IPS-18a (cell line): ENCODE results near the gene PCDHGB3.
"Not testable (repeated sequence)": the region's sequence is repeated elsewhere in the genome, so short reads cannot be mapped to it uniquely, and the experiment has no call there.

Experiments
- H3K27ac ChIP-seq: one replicate; pipeline ENCODE4 v1.5.1; 2013; ENCODE audit warnings: low read length
- H3K27me3 ChIP-seq: one replicate; pipeline ENCODE4 v1.6.1; 2013; ENCODE audit warnings: mild to moderate bottlenecking, low read length; ENCODE audit not compliant: control insufficient read depth, insufficient read depth
- H3K36me3 ChIP-seq: one replicate; pipeline ENCODE4 v1.6.1; 2013; ENCODE audit warnings: low read depth, low read length; ENCODE audit not compliant: control insufficient read depth
- H3K4me1 ChIP-seq: one replicate; pipeline ENCODE4 v1.6.1; 2013; ENCODE audit warnings: low read depth, low read length; ENCODE audit not compliant: control insufficient read depth
- H3K4me3 ChIP-seq: one replicate; pipeline ENCODE4 v1.5.1; 2013; ENCODE audit warnings: low read length
- H3K9ac ChIP-seq: one replicate; pipeline ENCODE4 v1.6.1; 2013; ENCODE audit warnings: mild to moderate bottlenecking, low read length, moderate library complexity
- H3K9me3 ChIP-seq: one replicate; pipeline ENCODE4 v1.6.1; 2013; ENCODE audit warnings: low read depth, low read length; ENCODE audit not compliant: control insufficient read depth

The PCDHGB3 gene

DNA sequence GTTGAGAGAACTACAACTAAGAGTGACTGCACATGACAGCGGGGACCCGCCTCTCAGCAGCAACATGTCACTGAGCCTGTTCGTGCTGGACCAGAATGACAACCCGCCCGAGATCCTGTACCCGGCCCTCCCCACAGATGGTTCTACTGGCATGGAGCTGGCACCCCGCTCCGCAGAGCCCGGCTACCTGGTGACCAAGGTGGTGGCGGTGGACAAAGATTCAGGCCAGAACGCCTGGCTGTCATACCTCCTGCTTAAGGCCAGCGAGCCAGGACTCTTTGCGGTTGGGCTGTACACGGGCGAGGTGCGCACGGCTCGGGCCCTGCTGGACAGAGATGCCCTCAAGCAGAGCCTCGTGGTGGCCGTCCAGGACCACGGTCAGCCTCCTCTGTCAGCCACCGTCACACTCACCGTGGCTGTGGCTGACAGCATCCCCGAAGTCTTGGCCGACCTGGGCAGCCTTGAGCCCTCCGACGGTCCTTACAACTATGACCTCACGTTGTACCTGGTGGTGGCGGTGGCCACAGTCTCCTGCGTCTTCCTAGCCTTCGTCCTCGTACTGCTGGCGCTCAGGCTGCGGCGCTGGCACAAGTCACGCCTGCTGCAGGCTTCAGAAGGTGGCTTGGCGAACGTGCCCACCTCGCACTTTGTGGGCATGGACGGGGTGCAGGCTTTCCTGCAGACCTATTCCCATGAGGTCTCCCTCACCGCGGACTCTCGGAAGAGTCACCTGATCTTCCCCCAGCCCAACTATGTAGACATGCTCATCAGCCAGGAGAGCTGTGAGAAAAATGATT, 14.6 kb downstream of the PCDHGB3 start:
- H3K4me1 ChIP-seq, result no peaks in the 10 kb centered on the region
- no peak overlapping the region for H3K9ac ChIP-seq
- no peak overlapping the region for H3K27ac ChIP-seq
- peaks cover 38% of the 10 kb centered on the region for H3K9me3 ChIP-seq
- no peaks in the 10 kb centered on the region for H3K27me3 ChIP-seq
- no peak overlapping the region for H3K4me3 ChIP-seq
- H3K36me3 ChIP-seq, result no peaks in the 10 kb centered on the region

DNA sequence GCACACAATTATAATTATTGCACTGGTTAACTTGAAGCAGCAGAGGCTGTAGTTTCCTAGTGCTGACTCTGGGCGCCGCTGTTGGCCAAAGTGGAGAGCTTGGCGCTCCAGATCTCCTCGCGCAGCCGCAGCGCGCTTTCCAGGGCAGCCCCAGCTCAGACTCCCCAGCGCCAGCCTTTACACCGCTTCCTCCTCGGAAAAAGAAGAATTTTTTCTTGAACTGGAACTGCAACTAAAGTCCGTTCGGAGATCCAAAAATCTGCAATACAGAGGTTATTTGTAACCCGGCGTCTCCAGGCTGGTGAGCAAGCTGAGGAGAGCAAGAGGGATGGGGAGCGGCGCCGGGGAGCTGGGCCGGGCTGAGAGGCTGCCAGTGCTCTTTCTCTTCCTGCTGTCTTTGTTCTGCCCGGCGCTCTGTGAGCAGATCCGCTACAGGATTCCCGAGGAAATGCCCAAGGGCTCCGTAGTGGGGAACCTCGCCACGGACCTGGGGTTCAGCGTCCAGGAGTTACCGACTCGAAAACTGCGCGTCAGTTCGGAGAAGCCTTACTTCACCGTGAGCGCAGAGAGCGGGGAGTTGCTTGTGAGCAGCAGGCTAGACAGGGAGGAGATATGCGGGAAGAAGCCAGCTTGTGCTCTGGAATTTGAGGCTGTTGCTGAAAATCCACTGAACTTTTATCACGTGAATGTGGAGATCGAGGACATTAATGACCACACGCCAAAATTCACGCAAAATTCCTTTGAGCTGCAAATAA, 17.7 kb downstream of the PCDHGB3 start, which contains the start of gene PCDHGB4:
Gene PCDHGB4 (plus strand): TSS at position 142 of the 755 bp plus-strand sequence. CDS start 187 bp downstream, at position 329.
- not testable (repeated sequence) for H3K9ac ChIP-seq, H3K27ac ChIP-seq, H3K36me3 ChIP-seq, H3K27me3 ChIP-seq, H3K4me3 ChIP-seq, H3K4me1 ChIP-seq
- H3K9me3 ChIP-seq, result peaks cover 49% of the 10 kb centered on the region

DNA sequence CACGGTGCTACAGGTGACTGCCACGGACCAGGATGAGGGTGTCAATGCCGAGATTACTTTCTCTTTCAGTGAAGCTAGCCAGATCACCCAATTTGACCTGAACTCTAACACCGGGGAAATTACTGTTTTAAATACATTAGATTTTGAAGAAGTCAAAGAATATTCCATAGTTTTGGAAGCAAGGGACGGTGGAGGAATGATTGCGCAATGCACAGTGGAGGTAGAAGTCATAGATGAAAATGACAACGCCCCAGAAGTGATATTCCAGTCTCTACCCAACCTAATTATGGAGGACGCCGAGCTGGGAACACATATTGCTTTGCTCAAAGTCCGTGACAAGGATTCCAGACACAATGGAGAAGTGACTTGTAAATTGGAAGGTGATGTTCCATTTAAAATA, 18.6 kb downstream of the PCDHGB3 start:
- Histone ChIP-seq H3K9me3 (peaks cover 40% of the 10 kb centered on the region), H3K27me3 (no peaks in the 10 kb centered on the region), H3K9ac (no peak overlapping the region), H3K36me3 (no peaks in the 10 kb centered on the region), H3K4me3 (no peak overlapping the region), H3K4me1 (no peaks in the 10 kb centered on the region), H3K27ac (no peak overlapping the region)

DNA sequence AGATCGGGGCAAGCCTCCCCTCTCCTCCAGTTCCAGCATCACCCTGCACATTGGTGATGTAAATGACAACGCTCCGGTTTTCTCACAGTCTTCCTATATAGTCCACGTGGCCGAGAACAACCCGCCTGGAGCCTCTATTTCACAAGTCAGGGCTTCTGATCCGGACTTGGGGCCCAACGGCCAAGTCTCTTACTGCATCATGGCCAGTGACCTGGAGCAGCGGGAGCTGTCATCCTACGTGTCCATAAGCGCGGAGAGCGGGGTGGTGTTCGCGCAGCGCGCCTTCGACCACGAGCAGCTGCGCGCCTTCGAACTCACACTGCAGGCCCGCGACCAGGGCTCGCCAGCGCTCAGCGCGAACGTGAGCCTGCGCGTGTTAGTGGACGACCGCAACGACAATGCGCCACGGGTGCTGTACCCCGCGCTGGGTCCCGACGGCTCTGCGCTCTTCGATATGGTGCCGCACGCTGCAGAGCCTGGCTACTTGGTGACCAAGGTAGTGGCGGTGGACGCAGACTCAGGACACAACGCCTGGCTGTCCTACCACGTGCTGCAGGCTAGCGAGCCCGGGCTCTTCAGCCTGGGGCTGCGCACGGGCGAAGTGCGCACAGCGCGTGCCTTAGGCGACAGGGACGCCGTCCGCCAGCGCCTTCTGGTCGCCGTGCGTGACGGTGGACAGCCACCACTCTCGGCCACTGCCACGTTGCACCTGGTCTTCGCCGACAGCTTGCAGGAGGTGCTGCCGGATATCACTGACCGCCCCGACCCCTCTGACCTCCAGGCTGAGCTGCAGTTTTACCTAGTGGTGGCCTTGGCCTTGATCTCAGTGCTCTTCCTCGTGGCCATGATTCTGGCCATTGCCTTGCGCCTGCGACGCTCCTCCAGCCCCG, 19.4 kb downstream of the PCDHGB3 start:
- Histone ChIP-seq H3K4me1 (no peaks in the 10 kb centered on the region), H3K9me3 (peaks cover 40% of the 10 kb centered on the region), H3K27me3 (no peaks in the 10 kb centered on the region), H3K9ac (no peak overlapping the region), H3K4me3 (no peak overlapping the region), H3K36me3 (no peaks in the 10 kb centered on the region), H3K27ac (no peak overlapping the region)

DNA sequence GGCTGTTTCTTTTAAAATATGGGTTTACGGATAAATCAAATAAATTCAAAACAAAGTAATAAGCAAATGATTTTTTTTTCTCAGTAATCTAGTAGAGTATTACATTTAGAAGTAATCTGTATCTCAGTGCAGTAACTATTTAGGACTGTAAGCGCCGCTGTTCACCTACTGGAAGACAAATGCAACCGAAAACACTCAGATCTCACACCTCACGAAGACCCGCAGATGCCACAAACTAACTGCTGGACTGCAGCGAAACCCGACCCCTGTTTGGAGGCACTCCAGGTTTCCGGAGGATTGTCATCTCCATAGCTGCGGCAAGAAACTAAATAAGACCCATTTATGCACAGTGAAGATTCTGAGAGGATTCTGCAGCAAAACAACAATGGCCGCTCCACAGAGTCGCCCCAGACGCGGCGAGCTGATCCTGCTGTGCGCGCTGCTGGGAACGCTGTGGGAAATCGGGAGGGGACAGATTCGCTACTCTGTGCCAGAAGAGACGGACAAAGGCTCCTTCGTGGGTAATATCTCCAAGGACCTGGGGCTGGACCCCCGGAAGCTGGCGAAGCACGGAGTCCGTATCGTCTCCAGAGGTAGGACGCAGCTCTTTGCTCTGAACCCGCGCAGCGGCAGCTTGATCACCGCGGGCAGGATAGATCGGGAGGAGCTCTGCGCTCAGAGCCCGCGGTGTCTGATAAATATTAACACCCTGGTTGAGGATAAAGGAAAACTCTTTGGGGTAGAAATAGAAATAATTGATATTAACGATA, 22.6 kb downstream of the PCDHGB3 start, which contains the start of gene PCDHGA8:
Gene PCDHGA8 (plus strand): TSS at position 205 of the 770 bp plus-strand sequence. CDS start 181 bp downstream, at position 386.
- H3K4me3 ChIP-seq, result no peak within 1 kb of the TSS
- H3K36me3 ChIP-seq, result no peaks in the 10 kb centered on the region
- H3K27me3 ChIP-seq, result no peaks in the 10 kb centered on the region
- peaks cover 34% of the 10 kb centered on the region for H3K9me3 ChIP-seq
- no peak within 1 kb of the TSS for H3K9ac ChIP-seq
- H3K27ac ChIP-seq, result no peak within 1 kb of the TSS
- H3K4me1 ChIP-seq, result no peaks in the 10 kb centered on the region

DNA sequence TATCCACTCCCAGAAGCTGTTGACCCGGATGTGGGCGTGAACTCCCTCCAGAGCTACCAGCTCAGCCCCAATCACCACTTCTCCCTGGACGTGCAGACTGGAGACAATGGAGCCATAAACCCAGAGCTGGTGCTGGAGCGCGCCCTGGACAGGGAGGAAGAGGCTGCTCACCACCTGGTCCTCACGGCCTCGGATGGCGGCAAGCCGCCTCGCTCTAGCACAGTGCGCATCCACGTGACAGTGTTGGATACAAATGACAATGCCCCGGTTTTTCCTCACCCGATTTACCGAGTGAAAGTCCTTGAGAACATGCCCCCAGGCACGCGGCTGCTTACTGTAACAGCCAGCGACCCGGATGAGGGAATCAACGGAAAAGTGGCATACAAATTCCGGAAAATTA, 23.2 kb downstream of the PCDHGB3 start:
- H3K27me3 ChIP-seq, result no peaks in the 10 kb centered on the region
- H3K36me3 ChIP-seq, result no peaks in the 10 kb centered on the region
- H3K4me1 ChIP-seq, result no peaks in the 10 kb centered on the region
- no peak overlapping the region for H3K27ac ChIP-seq
- H3K9ac ChIP-seq, result no peak overlapping the region
- no peak overlapping the region for H3K4me3 ChIP-seq
- peaks cover 33% of the 10 kb centered on the region for H3K9me3 ChIP-seq

DNA sequence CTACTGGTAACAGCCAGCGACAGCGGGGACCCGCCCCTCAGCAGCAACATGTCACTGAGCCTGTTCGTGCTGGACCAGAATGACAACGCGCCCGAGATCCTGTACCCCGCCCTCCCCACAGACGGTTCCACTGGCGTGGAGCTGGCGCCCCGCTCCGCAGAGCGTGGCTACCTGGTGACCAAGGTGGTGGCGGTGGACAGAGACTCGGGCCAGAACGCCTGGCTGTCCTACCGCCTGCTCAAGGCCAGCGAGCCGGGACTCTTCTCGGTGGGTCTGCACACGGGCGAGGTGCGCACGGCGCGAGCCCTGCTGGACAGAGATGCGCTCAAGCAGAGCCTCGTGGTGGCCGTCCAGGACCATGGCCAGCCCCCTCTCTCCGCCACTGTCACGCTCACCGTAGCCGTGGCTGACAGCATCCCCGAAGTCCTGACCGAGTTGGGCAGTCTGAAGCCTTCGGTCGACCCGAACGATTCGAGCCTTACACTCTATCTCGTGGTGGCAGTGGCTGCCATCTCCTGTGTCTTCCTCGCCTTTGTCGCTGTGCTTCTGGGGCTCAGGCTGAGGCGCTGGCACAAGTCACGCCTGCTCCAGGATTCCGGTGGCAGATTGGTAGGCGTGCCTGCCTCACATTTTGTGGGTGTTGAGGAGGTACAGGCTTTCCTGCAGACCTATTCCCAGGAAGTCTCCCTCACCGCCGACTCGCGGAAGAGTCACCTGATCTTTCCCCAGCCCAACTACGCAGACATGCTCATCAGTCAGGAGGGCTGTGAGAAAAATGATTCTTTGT, 24.6 kb downstream of the PCDHGB3 start:
- not testable (repeated sequence) for H3K4me1 ChIP-seq, H3K36me3 ChIP-seq, H3K9ac ChIP-seq, H3K27ac ChIP-seq, H3K27me3 ChIP-seq, H3K4me3 ChIP-seq
- H3K9me3 ChIP-seq, result peaks cover 34% of the 10 kb centered on the region

DNA sequence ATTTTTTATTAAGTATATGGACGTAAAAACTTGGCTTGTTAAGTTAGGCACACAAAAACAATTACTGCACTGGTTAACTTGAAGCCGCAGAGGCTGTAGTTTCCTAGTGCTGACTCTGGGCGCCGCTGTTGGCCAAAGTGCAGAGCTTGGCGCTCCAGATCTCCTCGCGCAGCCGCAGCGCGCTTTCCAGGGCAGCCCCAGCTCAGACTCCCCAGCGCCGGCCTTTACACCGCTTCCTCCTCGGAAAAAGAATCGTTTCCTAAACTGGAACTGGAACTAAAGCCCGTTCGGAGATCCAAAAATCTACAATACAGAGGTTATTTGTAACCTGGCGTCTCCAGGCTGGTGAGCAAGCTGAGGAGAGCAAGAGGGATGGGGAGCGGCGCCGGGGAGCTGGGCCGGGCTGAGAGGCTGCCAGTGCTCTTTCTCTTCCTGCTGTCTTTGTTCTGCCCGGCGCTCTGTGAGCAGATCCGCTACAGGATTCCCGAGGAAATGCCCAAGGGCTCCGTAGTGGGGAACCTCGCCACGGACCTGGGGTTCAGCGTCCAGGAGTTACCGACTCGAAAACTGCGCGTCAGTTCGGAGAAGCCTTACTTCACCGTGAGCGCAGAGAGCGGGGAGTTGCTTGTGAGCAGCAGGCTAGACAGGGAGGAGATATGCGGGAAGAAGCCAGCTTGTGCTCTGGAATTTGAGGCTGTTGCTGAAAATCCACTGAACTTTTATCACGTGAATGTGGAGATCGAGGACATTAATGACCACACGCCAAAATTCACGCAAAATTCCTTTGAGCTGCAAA, 27.9 kb downstream of the PCDHGB3 start, which contains the start of gene PCDHGB5:
Gene PCDHGB5 (plus strand): TSS at position 192 of the 796 bp plus-strand sequence. CDS start 181 bp downstream, at position 373.
- not testable (repeated sequence) for H3K4me1 ChIP-seq, H3K4me3 ChIP-seq, H3K27ac ChIP-seq, H3K9ac ChIP-seq, H3K36me3 ChIP-seq, H3K27me3 ChIP-seq
- H3K9me3 ChIP-seq, result peaks cover 24% of the 10 kb centered on the region

DNA sequence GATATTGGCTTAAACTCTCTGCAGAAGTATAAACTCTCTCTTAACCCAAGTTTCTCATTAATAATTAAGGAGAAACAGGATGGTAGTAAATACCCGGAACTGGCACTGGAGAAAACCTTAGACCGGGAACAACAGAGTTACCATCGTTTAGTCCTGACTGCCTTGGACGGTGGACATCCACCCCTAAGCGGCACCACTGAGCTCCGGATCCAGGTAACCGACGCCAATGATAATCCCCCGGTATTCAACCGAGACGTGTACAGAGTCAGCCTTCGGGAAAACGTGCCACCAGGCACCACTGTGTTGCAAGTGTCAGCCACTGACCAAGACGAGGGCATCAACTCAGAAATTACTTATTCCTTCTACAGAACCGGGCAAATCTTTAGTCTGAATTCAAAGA, 28.6 kb downstream of the PCDHGB3 start:
- no peak overlapping the region for H3K27ac ChIP-seq
- no peaks in the 10 kb centered on the region for H3K27me3 ChIP-seq
- no peaks in the 10 kb centered on the region for H3K36me3 ChIP-seq
- no peak overlapping the region for H3K4me3 ChIP-seq
- no peak overlapping the region for H3K9ac ChIP-seq
- H3K9me3 ChIP-seq, result peaks cover 24% of the 10 kb centered on the region
- H3K4me1 ChIP-seq, result no peaks in the 10 kb centered on the region
